Measurements from ENCODE around the gene C2orf68. TPM values are rescaled to one million over a fixed set of nuclear protein-coding genes. Genes with fewer than 3 reads are reported as not detected.
A peak's percentile ranks its signal among the peaks of the same experiment; 100 is the strongest.

Gene C2orf68
- total and polyA plus RNA-seq, 2 of the 13 experiments (the other 11 are each of a cell fraction or from before 2014, with no cell fraction given) = 47.1 to 77.4 TPM

GRCh38 chr2:85602476-85603234 lies 9.2 kb downstream of the C2orf68 start, which contains the start of gene TMEM150A (continued):
- TF ChIP-seq ZBTB43 (CRISPR knock-in tag; conservative IDR thresholded peaks at IDR 0.05) (no peak), HCFC1 (IDR thresholded peaks at IDR 0.05; ENCODE audit: low read depth, low read length) (peak; percentile 88), ZNF382 (CRISPR knock-in tag; IDR thresholded peaks at IDR 0.05; ENCODE audit: borderline replicate concordance) (no peak), ZBTB38 (CRISPR knock-in tag; IDR thresholded peaks at IDR 0.05) (peak; percentile 83), PAX8 (CRISPR knock-in tag; IDR thresholded peaks at IDR 0.05; ENCODE audit: borderline replicate concordance) (no peak), ZFP36L2 (CRISPR knock-in tag; IDR thresholded peaks at IDR 0.05) (no peak), MIXL1 (CRISPR knock-in tag; IDR thresholded peaks at IDR 0.05) (no peak), NFYB (CRISPR knock-in tag; IDR thresholded peaks at IDR 0.05) (no peak), JARID2 (CRISPR knock-in tag; IDR thresholded peaks at IDR 0.05; ENCODE audit: insufficient replicate concordance) (no peak), SOX13 (IDR thresholded peaks at IDR 0.05) (peak; percentile 9; the same call in 1 of the 2 replicates), SOX13 (CRISPR knock-in tag; conservative IDR thresholded peaks at IDR 0.05 in 1 of 2, IDR thresholded peaks at IDR 0.05 in 1 of 2) (peak in 1 of 2 experiments; percentile 45; a peak in 2 of 4 replicates), GTF2F1 (IDR thresholded peaks at IDR 0.05; ENCODE audit: low read length) (no peak), GATA4 (IDR thresholded peaks at IDR 0.05; ENCODE audit: borderline replicate concordance, low read depth) (peak; percentile 84; the same call in 1 of the 2 replicates), KDM2A (CRISPR knock-in tag; IDR thresholded peaks at IDR 0.05; ENCODE audit: borderline replicate concordance, low read depth) (0 out of 2 replicates have a peak, but pooled peaks have one; percentile 60), ZNF543 (CRISPR knock-in tag; IDR thresholded peaks at IDR 0.05) (no peak), ZIK1 (CRISPR knock-in tag; IDR thresholded peaks at IDR 0.05; ENCODE audit: borderline replicate concordance, low read depth) (0 out of 2 replicates have a peak, but pooled peaks have one; percentile 42), HOXA7 (CRISPR knock-in tag; IDR thresholded peaks at IDR 0.05) (no peak), PRDM10 (CRISPR knock-in tag; IDR thresholded peaks at IDR 0.05; ENCODE audit: low read depth) (no peak), ZFP90 (CRISPR knock-in tag; IDR thresholded peaks at IDR 0.05; ENCODE audit: borderline replicate concordance) (no peak), SMAD1 (CRISPR knock-in tag; IDR thresholded peaks at IDR 0.05; ENCODE audit: borderline replicate concordance, low read depth) (peak; percentile 96), TOE1 (CRISPR knock-in tag; IDR thresholded peaks at IDR 0.05) (no peak), ZNF549 (CRISPR knock-in tag; IDR thresholded peaks at IDR 0.05) (no peak), SCMH1 (CRISPR knock-in tag; IDR thresholded peaks at IDR 0.05; ENCODE audit: borderline replicate concordance) (no peak)
- TF ChIP-seq, protein P1, sequence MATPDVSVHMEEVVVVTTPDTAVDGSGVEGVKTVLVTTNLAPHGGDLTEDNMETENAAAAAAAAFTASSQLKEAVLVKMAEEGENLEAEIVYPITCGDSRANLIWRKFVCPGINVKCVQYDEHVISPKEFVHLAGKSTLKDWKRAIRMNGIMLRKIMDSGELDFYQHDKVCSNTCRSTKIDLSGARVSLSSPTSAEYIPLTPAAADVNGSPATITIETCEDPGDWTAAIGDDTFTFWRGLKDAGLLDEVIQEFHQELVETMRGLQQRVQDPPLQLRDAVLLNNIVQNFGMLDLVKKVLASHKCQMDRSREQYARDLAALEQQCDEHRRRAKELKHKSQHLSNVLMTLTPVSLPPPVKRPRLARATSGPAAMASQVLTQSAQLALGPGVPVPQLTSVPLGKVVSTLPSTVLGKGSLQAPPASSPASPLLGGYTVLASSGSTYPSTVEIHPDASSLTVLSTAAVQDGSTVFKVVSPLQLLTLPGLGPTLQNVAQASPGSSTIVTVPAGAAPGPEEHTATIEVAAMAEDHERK (CRISPR knock-in tag; IDR thresholded peaks at IDR 0.05; ENCODE audit: low read depth) = 0 out of 2 replicates have a peak, but pooled peaks have one; percentile 49
